GM18505 (cell line): Measurements from ENCODE around the gene OCRL.
"Not testable (repeated sequence)": the region's sequence is repeated elsewhere in the genome, so short reads cannot be mapped to it uniquely, and the experiment has no call there.

ENCODE experiments used
- ATAC-seq: cut with Tn5 transposase; IDR thresholded peaks from one replicate; pipeline ENCODE4 v1.9.1; 2021; ENCODE audit not compliant: unreplicated experiment
- POLR2A ChIP-seq: IDR thresholded peaks from 4 replicates; pipeline ENCODE4 v1.6.1; 2011; ENCODE audit warnings: borderline replicate concordance; ENCODE audit not compliant: insufficient read depth, insufficient read length; ENCODE audit errors: extremely low read depth

The OCRL gene

DNA sequence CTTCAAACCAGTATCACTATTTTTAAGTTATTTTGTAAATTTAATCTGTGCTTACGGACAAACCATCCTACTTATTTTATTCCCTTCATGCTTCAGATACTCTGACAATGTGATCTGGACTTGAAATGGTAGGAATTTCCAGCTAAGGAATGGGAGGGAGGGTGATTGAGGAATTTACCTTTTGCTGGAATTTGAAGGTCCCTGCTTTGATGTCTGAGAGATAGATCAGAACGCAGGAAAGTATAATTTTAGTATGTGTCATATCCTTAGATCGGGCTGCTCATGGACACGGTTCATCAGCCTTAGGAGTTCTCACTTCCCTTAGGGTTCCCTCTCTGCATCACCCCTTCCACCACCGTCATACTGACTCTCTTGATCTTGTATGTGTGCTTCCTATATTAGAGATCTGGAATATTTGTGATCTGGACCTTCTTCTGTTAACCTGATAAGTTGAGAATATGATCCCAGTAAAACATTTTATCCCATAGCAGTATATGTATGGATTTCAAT is 16.8 kb downstream of the OCRL start:
- ATAC-seq = no peak
- no peak for TF ChIP-seq POLR2A

DNA sequence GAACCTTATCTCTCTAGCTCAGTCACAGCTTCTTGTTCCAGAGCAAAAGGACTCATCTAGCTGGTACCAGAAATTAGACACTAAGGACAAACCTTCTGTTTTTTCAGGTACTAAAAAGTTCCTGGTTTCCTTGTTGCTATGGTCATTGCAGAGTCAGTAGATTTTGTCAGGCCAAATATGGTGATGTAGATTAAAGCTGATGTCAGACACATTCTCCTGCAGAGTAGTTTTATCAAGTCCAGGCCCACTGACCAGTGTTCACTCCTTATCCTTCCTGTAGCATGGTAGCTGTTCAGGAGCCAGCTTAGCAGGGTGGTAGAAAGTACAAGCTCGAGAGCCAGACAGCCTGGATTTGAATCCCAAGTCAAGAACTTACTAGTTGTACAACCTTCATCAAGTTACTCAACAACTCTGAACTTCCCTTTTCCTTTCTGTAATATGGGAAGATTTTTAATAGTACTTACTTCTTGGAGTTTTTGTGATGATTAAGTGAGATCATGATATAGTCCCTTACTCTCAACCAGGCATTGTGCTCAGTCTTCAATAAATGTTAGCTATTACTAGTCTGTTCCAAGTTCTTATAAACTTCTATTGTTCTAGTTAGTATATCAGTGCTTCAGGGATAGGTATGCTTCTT is 17.9 kb downstream of the OCRL start:
- TF ChIP-seq POLR2A = no peak
- ATAC-seq = no peak

DNA sequence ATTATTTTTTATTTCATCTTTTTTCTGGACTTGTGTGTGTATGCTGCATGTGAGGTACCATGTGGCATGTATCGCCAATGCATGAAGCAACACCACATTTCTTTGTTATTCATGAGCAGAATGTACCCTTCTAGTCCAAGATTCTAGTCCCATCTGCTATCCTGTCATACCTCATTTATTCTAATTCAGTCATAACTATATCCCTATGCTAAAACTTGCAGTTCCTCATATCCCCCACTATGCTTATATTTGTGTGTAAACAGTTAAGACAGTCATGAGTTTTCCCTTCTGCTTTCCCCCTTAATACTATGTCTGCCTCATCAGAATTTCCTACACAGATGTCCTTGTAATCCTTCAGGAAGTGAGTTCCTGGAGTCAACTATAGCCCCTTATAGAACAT is 19.7 kb downstream of the OCRL start:
- no peak for ATAC-seq
- no peak for TF ChIP-seq POLR2A

DNA sequence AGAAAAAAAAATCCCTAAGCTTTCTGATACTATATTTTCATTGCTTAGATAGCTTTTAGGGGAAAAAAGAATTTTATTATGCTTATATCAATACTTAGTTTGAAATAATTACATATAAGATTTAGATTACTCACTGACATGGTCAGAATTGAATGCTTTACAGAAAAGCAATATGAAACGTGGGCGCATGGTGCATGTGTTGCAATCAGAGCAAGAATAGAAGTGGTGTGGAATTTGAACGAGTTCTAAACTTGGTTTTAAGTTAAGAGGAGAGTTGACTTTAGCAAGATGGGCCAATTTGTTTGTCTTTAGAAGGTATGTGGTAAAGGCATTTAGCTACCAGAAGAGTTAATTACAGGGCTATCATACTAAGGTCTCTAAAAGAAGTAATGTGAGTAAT is 21.4 kb downstream of the OCRL start:
- TF ChIP-seq POLR2A = no peak
- ATAC-seq = no peak

DNA sequence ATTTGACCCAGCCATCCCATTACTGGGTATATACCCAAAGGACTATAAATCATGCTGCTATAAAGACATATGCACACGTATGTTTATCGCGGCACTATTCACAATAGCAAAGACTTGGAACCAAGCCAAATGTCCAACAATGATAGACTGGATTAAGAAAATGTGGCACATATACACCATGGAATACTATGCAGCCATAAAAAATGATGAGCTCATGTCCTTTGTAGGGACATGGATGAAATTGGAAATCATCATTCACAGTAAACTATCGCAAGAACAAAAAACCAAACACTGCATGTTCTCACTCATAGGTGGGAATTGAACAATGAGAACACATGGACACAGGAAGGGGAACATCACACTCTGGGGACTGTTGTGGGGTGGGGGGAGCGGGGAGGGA is 24.3 kb downstream of the OCRL start:
- not testable (repeated sequence) for ATAC-seq

DNA sequence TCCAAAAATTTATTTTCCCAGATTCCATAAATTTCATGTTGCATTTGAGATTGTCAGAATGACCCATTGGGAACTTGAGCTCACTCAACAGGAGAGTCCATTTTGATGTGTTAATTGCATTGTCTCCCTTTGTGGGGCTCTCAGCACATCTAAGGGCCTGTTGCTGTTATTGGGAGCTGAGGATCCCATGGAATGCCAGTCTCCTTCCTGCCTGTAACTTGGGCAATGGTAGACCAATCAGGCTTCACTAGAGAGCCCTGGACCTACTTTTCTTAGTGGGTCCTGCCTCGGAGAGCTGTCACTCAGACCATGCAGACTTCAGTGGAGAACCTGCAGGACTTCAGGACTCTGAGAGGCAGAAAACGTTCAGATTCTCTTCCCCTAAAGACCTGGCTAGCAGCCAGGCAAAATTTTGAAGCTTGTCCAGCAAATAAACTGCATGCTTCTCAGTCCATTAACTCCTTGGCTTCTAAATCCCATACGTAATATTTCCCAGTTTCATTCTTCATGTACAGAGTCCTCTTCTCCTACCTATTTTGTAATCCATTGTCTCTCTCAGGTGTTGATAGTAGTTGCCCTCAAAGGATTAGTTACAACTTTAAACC is 25.1 kb downstream of the OCRL start:
- TF ChIP-seq POLR2A = no peak
- no peak for ATAC-seq

DNA sequence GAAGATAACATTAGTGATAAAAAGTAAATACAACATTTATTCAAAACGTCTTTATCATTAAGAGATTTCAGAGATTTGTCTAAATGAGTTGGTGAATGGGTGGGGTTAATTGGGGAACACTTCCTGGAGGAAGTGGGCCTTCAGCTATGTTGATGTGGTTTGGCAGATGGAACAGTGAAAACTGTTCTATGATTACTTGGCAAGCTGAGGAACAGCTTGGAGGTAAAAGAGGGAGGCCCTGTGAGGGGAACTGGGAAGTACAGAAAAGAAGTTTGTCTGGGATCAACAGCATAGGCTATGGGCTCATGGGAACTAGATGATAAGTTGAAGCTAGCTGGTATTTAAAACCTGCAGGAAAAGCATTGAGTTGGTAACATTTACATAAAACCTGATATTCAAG is 26.0 kb downstream of the OCRL start:
- no peak for TF ChIP-seq POLR2A
- no peak for ATAC-seq

GRCh38 chrX:129568349-129568748 is 28.3 kb downstream of the OCRL start:
- ATAC-seq = no peak
- no peak for TF ChIP-seq POLR2A

DNA sequence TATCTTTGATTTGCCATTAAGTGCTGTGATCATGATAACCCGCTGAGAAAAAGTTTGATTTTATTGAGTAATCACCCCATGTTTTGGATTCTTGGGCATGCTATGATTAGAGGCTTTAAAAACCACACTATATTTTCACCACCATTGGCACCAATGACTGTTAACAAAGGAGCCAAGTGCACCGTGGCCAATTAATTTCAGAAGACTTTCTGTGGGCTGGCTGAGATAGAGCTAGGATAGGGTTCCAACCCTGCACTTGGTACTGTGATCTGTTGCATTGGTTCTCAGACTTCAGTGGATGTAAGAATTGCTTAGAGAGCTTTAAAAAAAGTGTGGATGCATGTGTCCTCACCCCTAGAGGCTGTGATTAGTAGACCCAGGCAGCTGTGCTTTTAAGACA is 32.4 kb downstream of the OCRL start:
- TF ChIP-seq POLR2A = no peak
- ATAC-seq = no peak

DNA sequence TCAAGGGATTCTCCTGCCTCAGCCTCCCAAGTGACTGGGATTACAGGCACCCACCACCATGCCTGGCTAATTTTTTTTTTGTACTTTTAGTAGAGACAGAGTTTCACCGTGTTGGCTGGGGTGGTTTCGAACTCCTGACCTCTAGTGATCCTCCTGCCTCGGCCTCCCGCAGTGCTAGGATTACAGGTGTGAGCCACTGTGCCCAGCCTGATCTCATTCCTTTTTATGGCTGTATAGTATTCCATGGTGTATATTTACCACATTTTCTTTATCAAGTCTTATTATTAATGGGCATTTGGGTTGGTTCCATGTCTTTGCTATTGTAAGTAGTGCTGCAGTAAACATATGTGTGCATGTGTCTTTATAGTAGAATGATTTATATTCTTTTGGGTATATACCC is 33.6 kb downstream of the OCRL start:
- not testable (repeated sequence) for ATAC-seq

DNA sequence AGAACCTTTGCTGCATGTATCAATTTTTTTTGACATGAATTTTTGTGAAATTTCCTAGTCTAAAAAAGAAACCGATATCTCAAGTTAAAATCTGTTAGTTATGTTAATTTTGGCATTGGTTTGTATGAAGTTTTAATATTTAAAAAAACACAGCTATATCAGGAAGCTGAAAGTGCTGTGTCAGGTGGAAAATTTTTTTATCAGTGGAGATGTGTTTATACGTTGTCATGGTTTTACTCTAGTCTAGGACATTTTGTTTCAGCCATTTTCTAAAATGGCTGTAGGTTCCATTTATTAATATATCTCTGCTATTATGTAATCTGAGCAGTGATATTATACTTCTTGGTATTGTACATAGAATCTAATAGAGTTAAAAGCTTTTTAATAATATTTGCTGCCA is 34.2 kb downstream of the OCRL start:
- TF ChIP-seq POLR2A = no peak
- ATAC-seq = no peak

GRCh38 chrX:129576539-129576938 is 36.5 kb downstream of the OCRL start:
- no peak for TF ChIP-seq POLR2A
- ATAC-seq = no peak

- TF ChIP-seq POLR2A = no peak
- ATAC-seq = no peak
Measured at GRCh38 chrX:129577473-129577872, 37.4 kb downstream of the OCRL start.

DNA sequence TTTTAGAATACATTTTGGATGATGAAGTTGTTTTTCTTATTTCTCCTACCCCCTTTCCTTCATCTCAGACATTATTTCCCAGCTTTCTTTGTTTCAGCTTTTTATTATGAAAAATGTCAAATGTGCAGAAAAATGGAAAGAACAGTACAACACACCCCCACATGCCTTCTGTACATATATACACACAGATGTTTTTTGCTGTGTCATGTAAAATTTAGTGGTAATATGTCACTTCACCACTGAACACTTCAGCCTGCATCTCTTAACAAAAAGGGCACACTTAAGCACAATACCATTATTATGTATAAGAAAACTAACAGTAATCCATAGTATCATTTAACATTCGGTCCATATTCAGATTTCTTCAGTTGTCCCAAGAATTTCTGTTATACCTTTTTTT is 37.8 kb downstream of the OCRL start:
- TF ChIP-seq POLR2A = no peak
- ATAC-seq = no peak

GRCh38 chrX:129581904-129582303 is 41.8 kb downstream of the OCRL start:
- no peak for ATAC-seq
- TF ChIP-seq POLR2A = no peak
